ENCODE results near the gene NPTN.

DNA sequence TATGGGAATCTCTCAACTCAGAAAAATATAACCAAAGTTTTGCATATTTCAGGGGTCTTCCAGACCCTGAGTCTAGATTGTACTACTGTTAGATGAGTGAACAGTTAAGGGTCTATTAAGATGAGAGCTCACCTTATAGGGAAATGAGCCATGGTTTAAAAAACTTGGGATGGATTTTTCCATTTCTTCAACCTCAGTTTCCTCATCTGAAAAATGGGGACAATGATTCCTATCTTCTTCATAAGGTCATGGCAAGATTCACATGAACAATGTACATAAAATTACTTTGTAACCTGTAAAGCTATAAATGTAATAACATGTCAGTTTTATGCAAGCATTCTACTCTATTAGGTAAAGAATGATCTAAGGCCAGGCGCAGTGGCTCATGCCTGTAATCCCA, 28.7 kb downstream of the NPTN start:
- TF ChIP-seq POLR2AphosphoS5 (IDR thresholded peaks at IDR 0.05; ENCODE audit: low read depth), result no peak
- TF ChIP-seq, protein P1, sequence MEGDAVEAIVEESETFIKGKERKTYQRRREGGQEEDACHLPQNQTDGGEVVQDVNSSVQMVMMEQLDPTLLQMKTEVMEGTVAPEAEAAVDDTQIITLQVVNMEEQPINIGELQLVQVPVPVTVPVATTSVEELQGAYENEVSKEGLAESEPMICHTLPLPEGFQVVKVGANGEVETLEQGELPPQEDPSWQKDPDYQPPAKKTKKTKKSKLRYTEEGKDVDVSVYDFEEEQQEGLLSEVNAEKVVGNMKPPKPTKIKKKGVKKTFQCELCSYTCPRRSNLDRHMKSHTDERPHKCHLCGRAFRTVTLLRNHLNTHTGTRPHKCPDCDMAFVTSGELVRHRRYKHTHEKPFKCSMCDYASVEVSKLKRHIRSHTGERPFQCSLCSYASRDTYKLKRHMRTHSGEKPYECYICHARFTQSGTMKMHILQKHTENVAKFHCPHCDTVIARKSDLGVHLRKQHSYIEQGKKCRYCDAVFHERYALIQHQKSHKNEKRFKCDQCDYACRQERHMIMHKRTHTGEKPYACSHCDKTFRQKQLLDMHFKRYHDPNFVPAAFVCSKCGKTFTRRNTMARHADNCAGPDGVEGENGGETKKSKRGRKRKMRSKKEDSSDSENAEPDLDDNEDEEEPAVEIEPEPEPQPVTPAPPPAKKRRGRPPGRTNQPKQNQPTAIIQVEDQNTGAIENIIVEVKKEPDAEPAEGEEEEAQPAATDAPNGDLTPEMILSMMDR (IDR thresholded peaks at IDR 0.05; ENCODE audit: insufficient read depth, low read length), result no peak
